BE2C (cell line): ENCODE measurements around the gene MAPRE3.

Experiments
- DNase-seq: peaks from one replicate; pipeline ENCODE4 v3.0.0-alpha.2; 2020
- H3K27me3 ChIP-seq: fragments of 250-450 bp; sonication (Bioruptor Pico); 2 replicates; pipeline ENCODE4 v1.5.1; 2020; ENCODE audit warnings: mild to moderate bottlenecking
- H3K36me3 ChIP-seq: fragments of 250-450 bp; sonication (Bioruptor Pico); 2 replicates; pipeline ENCODE4 v1.5.1; 2020; ENCODE audit warnings: mild to moderate bottlenecking
- H3K4me1 ChIP-seq: fragments of 250-450 bp; sonication (Bioruptor Pico); 2 replicates; pipeline ENCODE4 v1.5.1; 2020
- H3K4me3 ChIP-seq: 2 replicates; pipeline ENCODE4 v1.5.1; 2011; ENCODE audit warnings: low read depth, low read length
- H3K9me3 ChIP-seq: fragments of 250-450 bp; sonication (Bioruptor Pico); 2 replicates; pipeline ENCODE4 v1.5.1; 2020
- CTCF ChIP-seq: IDR thresholded peaks from 2 replicates; pipeline ENCODE4 v1.5.1; 2012; ENCODE audit warnings: mild to moderate bottlenecking, low read depth, low read length

MAPRE3 gene

GRCh38 chr2:27021253-27022049 is 51.0 kb downstream of the MAPRE3 start:
- peaks cover 10% of the 10 kb centered on the region for H3K4me1 ChIP-seq
- no peaks in the 10 kb centered on the region for H3K9me3 ChIP-seq
- peaks cover 17% of the 10 kb centered on the region for H3K36me3 ChIP-seq
- no peak for TF ChIP-seq CTCF
- H3K4me3 ChIP-seq = no peak overlapping the region
- DNase-seq = no peak
- H3K27me3 ChIP-seq = no peaks in the 10 kb centered on the region

- DNase-seq = no peak
- no peak for TF ChIP-seq CTCF
- peaks cover 6% of the 10 kb centered on the region; the same call in 1 of the 2 replicates for H3K4me1 ChIP-seq
- no peak overlapping the region for H3K4me3 ChIP-seq
- H3K27me3 ChIP-seq = no peaks in the 10 kb centered on the region
- peaks cover 21% of the 10 kb centered on the region for H3K36me3 ChIP-seq
- no peaks in the 10 kb centered on the region for H3K9me3 ChIP-seq
Measured at GRCh38 chr2:27023740-27024139, 53.3 kb downstream of the MAPRE3 start.

GRCh38 chr2:27024188-27024587 is 53.8 kb downstream of the MAPRE3 start:
- Histone ChIP-seq H3K4me1 (peaks cover 6% of the 10 kb centered on the region; the same call in 1 of the 2 replicates), H3K36me3 (peaks cover 21% of the 10 kb centered on the region), H3K27me3 (no peaks in the 10 kb centered on the region), H3K4me3 (no peak overlapping the region), H3K9me3 (no peaks in the 10 kb centered on the region)
- TF ChIP-seq CTCF = peak; percentile 35; the same call in 1 of the 2 replicates
- DNase-seq = peak; percentile 43

- Histone ChIP-seq H3K4me1 (peaks cover 6% of the 10 kb centered on the region; the same call in 1 of the 2 replicates), H3K4me3 (no peak overlapping the region), H3K9me3 (no peaks in the 10 kb centered on the region), H3K36me3 (peaks cover 21% of the 10 kb centered on the region), H3K27me3 (no peaks in the 10 kb centered on the region)
- peak; percentile 33 for TF ChIP-seq CTCF
- peak; percentile 38 for DNase-seq
Measured at GRCh38 chr2:27024812-27025211, 54.4 kb downstream of the MAPRE3 start.

GRCh38 chr2:27025281-27025800 is 54.9 kb downstream of the MAPRE3 start:
- no peak overlapping the region for H3K4me3 ChIP-seq
- H3K4me1 ChIP-seq = peaks cover under 1% of the 10 kb centered on the region; the same call in 1 of the 2 replicates
- H3K36me3 ChIP-seq = peaks cover 21% of the 10 kb centered on the region
- no peak for DNase-seq
- H3K27me3 ChIP-seq = no peaks in the 10 kb centered on the region
- TF ChIP-seq CTCF = no peak
- no peaks in the 10 kb centered on the region for H3K9me3 ChIP-seq
